Glutamatergic neuron (in vitro differentiated cells): ENCODE results near the gene TBC1D22A. TPM values are rescaled to one million over a fixed set of nuclear protein-coding genes. Genes with fewer than 3 reads are reported as not detected.
"Not testable (repeated sequence)": the region's sequence is repeated elsewhere in the genome, so short reads cannot be mapped to it uniquely, and the experiment has no call there.

Source experiments
- DNase-seq: peaks from one replicate; pipeline ENCODE4 v3.0.0; 2022
- H3K27ac Mint-ChIP-seq: one replicate; pipeline ENCODE4 v1.8.0; 2020; ENCODE audit warnings: mild to moderate bottlenecking, mixed read lengths, inconsistent platforms; ENCODE audit not compliant: unreplicated experiment
- H3K27me3 Mint-ChIP-seq: one replicate; pipeline ENCODE4 v1.8.0; 2020; ENCODE audit warnings: mild to moderate bottlenecking, moderate library complexity, mixed read lengths, inconsistent platforms; ENCODE audit not compliant: unreplicated experiment
- H3K36me3 Mint-ChIP-seq: one replicate; pipeline ENCODE4 v1.8.0; 2020; ENCODE audit warnings: mild to moderate bottlenecking, mixed read lengths, inconsistent platforms; ENCODE audit not compliant: unreplicated experiment
- H3K4me1 Mint-ChIP-seq: one replicate; pipeline ENCODE4 v1.8.0; 2020; ENCODE audit warnings: mild to moderate bottlenecking, low read depth, mixed read lengths, inconsistent platforms; ENCODE audit not compliant: unreplicated experiment
- H3K4me3 Mint-ChIP-seq: one replicate; pipeline ENCODE4 v1.8.0; 2020; ENCODE audit warnings: mild to moderate bottlenecking, mixed read lengths, inconsistent platforms; ENCODE audit not compliant: unreplicated experiment
- H3K9me3 Mint-ChIP-seq: one replicate; pipeline ENCODE4 v1.8.0; 2020; ENCODE audit warnings: mild to moderate bottlenecking, moderate library complexity, mixed read lengths, inconsistent platforms; ENCODE audit not compliant: unreplicated experiment
- total RNA-seq: library from RNA; stranded (reverse); fragmentation: NEBNext Ultra II Directional; extraction: Animal tissue kit (Norgen Biotek cat#: 25700); gene quantifications from one replicate; pipeline ENCODE4 v1.2.1, GENCODE V29; 2021; ENCODE audit not compliant: unreplicated experiment
- TF ChIP-seq, protein P1 (sequence below): fragments of 200-600 bp; sonication (generic); IDR thresholded peaks from one replicate; pipeline ENCODE4 v1.5.0; 2021; ENCODE audit not compliant: partially characterized antibody, unreplicated experiment

Gene TBC1D22A
- total RNA-seq, 1 donor from 2014 or later: 23.0 TPM

- Mint-ChIP-seq H3K4me1 (peaks cover 6% of the 10 kb centered on the region), H3K27ac (no peak overlapping the region), H3K36me3 (no peaks in the 10 kb centered on the region), H3K9me3 (peaks cover 17% of the 10 kb centered on the region), H3K4me3 (no peak overlapping the region), H3K27me3 (peaks cover 8% of the 10 kb centered on the region)
- TF ChIP-seq, protein P1, sequence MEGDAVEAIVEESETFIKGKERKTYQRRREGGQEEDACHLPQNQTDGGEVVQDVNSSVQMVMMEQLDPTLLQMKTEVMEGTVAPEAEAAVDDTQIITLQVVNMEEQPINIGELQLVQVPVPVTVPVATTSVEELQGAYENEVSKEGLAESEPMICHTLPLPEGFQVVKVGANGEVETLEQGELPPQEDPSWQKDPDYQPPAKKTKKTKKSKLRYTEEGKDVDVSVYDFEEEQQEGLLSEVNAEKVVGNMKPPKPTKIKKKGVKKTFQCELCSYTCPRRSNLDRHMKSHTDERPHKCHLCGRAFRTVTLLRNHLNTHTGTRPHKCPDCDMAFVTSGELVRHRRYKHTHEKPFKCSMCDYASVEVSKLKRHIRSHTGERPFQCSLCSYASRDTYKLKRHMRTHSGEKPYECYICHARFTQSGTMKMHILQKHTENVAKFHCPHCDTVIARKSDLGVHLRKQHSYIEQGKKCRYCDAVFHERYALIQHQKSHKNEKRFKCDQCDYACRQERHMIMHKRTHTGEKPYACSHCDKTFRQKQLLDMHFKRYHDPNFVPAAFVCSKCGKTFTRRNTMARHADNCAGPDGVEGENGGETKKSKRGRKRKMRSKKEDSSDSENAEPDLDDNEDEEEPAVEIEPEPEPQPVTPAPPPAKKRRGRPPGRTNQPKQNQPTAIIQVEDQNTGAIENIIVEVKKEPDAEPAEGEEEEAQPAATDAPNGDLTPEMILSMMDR: no peak
- DNase-seq: no peak
Measured at GRCh38 chr22:47135338-47135737, 372.9 kb downstream of the TBC1D22A start.

DNA sequence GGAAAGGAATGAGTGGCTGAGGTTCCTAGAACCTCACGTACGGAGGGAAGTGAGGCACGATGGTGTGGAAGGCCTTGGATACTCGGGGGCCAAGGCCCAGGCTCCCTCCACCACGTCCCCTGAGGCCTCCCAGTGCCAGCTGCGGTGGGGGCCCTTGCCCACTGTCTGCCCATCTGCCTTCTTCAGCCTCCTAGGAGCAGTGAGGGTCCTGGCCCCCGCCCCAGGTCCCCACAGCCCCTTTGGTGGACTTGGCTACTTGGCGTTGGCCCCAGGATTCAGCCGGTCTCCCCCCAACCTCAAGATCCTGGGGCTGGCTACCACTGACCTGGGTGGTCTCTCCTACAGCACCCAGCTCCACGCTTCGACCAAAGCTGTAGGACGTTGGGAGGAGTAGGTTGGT lies 373.6 kb downstream of the TBC1D22A start:
- Mint-ChIP-seq H3K9me3 (peaks cover 13% of the 10 kb centered on the region), H3K27ac (no peak overlapping the region), H3K27me3 (peaks cover 8% of the 10 kb centered on the region), H3K4me1 (peaks cover 2% of the 10 kb centered on the region), H3K4me3 (no peak overlapping the region), H3K36me3 (no peaks in the 10 kb centered on the region)
- TF ChIP-seq, protein P1: no peak
- DNase-seq: no peak

- Mint-ChIP-seq H3K27ac (no peak overlapping the region), H3K4me1 (peaks cover 2% of the 10 kb centered on the region), H3K4me3 (no peak overlapping the region), H3K36me3 (no peaks in the 10 kb centered on the region), H3K9me3 (peaks cover 13% of the 10 kb centered on the region), H3K27me3 (peaks cover 10% of the 10 kb centered on the region)
- no peak for DNase-seq
- TF ChIP-seq, protein P1: no peak
Measured at GRCh38 chr22:47136671-47137070, 374.2 kb downstream of the TBC1D22A start.

- Mint-ChIP-seq H3K36me3 (no peaks in the 10 kb centered on the region), H3K4me1 (no peaks in the 10 kb centered on the region), H3K9me3 (peaks cover 11% of the 10 kb centered on the region), H3K4me3 (no peak overlapping the region), H3K27ac (no peak overlapping the region), H3K27me3 (peaks cover 8% of the 10 kb centered on the region)
- TF ChIP-seq, protein P1: no peak
- DNase-seq: no peak
Measured at GRCh38 chr22:47139013-47139789, 376.8 kb downstream of the TBC1D22A start.

GRCh38 chr22:47139790-47140119 lies 377.3 kb downstream of the TBC1D22A start:
- no peaks in the 10 kb centered on the region for H3K36me3 Mint-ChIP-seq
- DNase-seq: no peak
- TF ChIP-seq, protein P1: no peak
- H3K9me3 Mint-ChIP-seq: peaks cover 10% of the 10 kb centered on the region
- peaks cover 8% of the 10 kb centered on the region for H3K27me3 Mint-ChIP-seq
- no peak overlapping the region for H3K27ac Mint-ChIP-seq
- H3K4me3 Mint-ChIP-seq: no peak overlapping the region
- H3K4me1 Mint-ChIP-seq: no peaks in the 10 kb centered on the region

- not testable (repeated sequence) for H3K4me3 Mint-ChIP-seq, H3K27me3 Mint-ChIP-seq, H3K36me3 Mint-ChIP-seq, H3K27ac Mint-ChIP-seq, H3K4me1 Mint-ChIP-seq, H3K9me3 Mint-ChIP-seq, DNase-seq
Measured at GRCh38 chr22:47140975-47141374, 378.5 kb downstream of the TBC1D22A start.
